Measurements from ENCODE around the gene ABCF3. TPM values are rescaled to one million over a fixed set of nuclear protein-coding genes. Genes with fewer than 3 reads are reported as not detected.

Gene ABCF3
- total and polyA plus RNA-seq, 2 of the 13 experiments (the other 11 are each of a cell fraction or from before 2014, with no cell fraction given), result 38.8 to 46.5 TPM

DNA sequence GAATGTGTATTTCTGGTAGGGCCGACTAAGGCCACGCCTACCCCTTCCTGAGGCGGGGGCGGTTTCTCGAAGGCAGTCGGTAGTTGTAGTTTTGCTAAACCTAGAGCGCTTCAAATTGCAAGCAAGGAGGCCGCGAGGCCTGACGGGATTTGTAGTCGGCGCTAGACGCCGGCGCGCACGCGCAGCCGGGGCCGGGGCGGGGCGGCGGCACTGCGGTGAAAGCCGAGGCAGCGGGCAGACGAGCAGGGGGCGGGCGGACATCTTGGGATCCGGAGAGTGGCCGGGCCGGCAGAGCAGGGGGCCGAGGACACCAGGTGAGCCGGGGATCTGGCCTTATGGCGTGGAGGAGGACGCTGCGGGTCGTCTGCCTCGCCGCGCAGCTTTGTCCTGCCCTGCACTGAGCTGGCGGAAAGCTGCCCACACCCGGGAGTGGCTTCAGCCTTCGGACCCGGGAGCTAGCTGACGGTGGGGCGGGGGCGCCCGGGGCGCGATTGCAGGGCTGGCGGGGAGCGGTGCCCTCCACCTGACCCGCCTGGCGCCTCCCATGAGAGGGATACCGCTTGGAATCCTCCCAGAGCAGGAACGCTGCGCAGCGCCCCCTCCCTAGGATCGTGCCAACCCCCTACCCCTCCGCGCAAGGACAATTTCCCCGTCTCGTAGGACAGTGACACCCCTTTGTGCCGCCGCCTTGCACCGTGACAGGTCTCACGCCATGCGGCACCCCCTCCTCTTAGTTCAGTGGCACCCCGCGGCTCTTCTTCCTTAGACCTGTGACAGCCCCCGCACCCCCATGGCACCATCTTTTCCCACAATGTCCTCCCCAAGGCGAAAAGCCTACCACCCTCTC is 11.1 kb upstream of the ABCF3 start, which contains the start of gene AP2M1 (continued):
- TF ChIP-seq ZNF180 (CRISPR knock-in tag; IDR thresholded peaks at IDR 0.05; ENCODE audit: borderline replicate concordance, low read depth) (no peak), KDM3A (CRISPR knock-in tag; IDR thresholded peaks at IDR 0.05; ENCODE audit: low read depth) (0 out of 2 replicates have a peak, but pooled peaks have one; percentile 32), NR2F6 (IDR thresholded peaks at IDR 0.05) (no peak), NR2F6 (CRISPR knock-in tag; IDR thresholded peaks at IDR 0.05) (no peak), ZMAT3 (CRISPR knock-in tag; conservative IDR thresholded peaks at IDR 0.05) (peak; percentile 61; the same call in 1 of the 2 replicates), ZNF44 (CRISPR knock-in tag; IDR thresholded peaks at IDR 0.05) (no peak), HOXA3 (CRISPR knock-in tag; IDR thresholded peaks at IDR 0.05) (peak; percentile 82), POLR2AphosphoS5 (IDR thresholded peaks at IDR 0.05; ENCODE audit: low read depth, low read length) (peak; percentile 79), ZIK1 (CRISPR knock-in tag; IDR thresholded peaks at IDR 0.05; ENCODE audit: borderline replicate concordance, low read depth) (no peak), ZNF552 (CRISPR knock-in tag; IDR thresholded peaks at IDR 0.05; ENCODE audit: borderline replicate concordance) (0 out of 2 replicates have a peak, but pooled peaks have one; percentile 27), FOXO1 (CRISPR knock-in tag; IDR thresholded peaks at IDR 0.05) (peak; percentile 47; the same call in 1 of the 2 replicates), GATAD1 (CRISPR knock-in tag; IDR thresholded peaks at IDR 0.05) (peak; percentile 52), STAT5B (CRISPR knock-in tag; IDR thresholded peaks at IDR 0.05) (no peak), ZNF556 (CRISPR knock-in tag; IDR thresholded peaks at IDR 0.05; ENCODE audit: borderline replicate concordance) (no peak), ZKSCAN8 (CRISPR knock-in tag; IDR thresholded peaks at IDR 0.05; ENCODE audit: borderline replicate concordance) (no peak), PITX1 (CRISPR knock-in tag; IDR thresholded peaks at IDR 0.05) (peak; percentile 81), ZNF768 (CRISPR knock-in tag; IDR thresholded peaks at IDR 0.05) (no peak; the same call in none of the 2 replicates), ZNF138 (CRISPR knock-in tag; IDR thresholded peaks at IDR 0.05; ENCODE audit: low read depth) (0 out of 2 replicates have a peak, but pooled peaks have one; percentile 62), SOX5 (CRISPR knock-in tag; IDR thresholded peaks at IDR 0.05; ENCODE audit: borderline replicate concordance) (peak; percentile 17; the same call in 1 of the 2 replicates), SMC3 (IDR thresholded peaks at IDR 0.05; ENCODE audit: low read length) (no peak), KLF11 (CRISPR knock-in tag; IDR thresholded peaks at IDR 0.05) (no peak), FOXC1 (CRISPR knock-in tag; IDR thresholded peaks at IDR 0.05; ENCODE audit: borderline replicate concordance) (peak; percentile 89)
- TF ChIP-seq, protein P1, sequence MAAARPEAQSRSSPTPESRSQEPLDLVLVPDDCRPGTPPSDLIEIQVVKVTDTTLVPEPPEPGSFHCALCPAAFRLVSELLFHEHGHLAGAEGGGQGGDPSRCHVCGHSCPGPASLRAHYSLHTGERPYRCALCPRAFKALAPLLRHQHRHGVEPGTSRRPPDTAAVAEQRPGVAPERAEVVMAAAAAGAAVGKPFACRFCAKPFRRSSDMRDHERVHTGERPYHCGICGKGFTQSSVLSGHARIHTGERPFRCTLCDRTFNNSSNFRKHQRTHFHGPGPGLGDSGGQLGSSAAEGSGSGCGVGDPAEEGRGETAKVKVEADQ (CRISPR knock-in tag; IDR thresholded peaks at IDR 0.05; ENCODE audit: borderline replicate concordance), result peak; percentile 33; the same call in 1 of the 2 replicates
- TF ChIP-seq, protein P2, sequence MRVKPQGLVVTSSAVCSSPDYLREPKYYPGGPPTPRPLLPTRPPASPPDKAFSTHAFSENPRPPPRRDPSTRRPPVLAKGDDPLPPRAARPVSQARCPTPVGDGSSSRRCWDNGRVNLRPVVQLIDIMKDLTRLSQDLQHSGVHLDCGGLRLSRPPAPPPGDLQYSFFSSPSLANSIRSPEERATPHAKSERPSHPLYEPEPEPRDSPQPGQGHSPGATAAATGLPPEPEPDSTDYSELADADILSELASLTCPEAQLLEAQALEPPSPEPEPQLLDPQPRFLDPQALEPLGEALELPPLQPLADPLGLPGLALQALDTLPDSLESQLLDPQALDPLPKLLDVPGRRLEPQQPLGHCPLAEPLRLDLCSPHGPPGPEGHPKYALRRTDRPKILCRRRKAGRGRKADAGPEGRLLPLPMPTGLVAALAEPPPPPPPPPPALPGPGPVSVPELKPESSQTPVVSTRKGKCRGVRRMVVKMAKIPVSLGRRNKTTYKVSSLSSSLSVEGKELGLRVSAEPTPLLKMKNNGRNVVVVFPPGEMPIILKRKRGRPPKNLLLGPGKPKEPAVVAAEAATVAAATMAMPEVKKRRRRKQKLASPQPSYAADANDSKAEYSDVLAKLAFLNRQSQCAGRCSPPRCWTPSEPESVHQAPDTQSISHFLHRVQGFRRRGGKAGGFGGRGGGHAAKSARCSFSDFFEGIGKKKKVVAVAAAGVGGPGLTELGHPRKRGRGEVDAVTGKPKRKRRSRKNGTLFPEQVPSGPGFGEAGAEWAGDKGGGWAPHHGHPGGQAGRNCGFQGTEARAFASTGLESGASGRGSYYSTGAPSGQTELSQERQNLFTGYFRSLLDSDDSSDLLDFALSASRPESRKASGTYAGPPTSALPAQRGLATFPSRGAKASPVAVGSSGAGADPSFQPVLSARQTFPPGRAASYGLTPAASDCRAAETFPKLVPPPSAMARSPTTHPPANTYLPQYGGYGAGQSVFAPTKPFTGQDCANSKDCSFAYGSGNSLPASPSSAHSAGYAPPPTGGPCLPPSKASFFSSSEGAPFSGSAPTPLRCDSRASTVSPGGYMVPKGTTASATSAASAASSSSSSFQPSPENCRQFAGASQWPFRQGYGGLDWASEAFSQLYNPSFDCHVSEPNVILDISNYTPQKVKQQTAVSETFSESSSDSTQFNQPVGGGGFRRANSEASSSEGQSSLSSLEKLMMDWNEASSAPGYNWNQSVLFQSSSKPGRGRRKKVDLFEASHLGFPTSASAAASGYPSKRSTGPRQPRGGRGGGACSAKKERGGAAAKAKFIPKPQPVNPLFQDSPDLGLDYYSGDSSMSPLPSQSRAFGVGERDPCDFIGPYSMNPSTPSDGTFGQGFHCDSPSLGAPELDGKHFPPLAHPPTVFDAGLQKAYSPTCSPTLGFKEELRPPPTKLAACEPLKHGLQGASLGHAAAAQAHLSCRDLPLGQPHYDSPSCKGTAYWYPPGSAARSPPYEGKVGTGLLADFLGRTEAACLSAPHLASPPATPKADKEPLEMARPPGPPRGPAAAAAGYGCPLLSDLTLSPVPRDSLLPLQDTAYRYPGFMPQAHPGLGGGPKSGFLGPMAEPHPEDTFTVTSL (CRISPR knock-in tag; IDR thresholded peaks at IDR 0.05; ENCODE audit: borderline replicate concordance), result no peak

All from HepG2 (cell line).